ENCODE data around the gene PICK1.

DNA sequence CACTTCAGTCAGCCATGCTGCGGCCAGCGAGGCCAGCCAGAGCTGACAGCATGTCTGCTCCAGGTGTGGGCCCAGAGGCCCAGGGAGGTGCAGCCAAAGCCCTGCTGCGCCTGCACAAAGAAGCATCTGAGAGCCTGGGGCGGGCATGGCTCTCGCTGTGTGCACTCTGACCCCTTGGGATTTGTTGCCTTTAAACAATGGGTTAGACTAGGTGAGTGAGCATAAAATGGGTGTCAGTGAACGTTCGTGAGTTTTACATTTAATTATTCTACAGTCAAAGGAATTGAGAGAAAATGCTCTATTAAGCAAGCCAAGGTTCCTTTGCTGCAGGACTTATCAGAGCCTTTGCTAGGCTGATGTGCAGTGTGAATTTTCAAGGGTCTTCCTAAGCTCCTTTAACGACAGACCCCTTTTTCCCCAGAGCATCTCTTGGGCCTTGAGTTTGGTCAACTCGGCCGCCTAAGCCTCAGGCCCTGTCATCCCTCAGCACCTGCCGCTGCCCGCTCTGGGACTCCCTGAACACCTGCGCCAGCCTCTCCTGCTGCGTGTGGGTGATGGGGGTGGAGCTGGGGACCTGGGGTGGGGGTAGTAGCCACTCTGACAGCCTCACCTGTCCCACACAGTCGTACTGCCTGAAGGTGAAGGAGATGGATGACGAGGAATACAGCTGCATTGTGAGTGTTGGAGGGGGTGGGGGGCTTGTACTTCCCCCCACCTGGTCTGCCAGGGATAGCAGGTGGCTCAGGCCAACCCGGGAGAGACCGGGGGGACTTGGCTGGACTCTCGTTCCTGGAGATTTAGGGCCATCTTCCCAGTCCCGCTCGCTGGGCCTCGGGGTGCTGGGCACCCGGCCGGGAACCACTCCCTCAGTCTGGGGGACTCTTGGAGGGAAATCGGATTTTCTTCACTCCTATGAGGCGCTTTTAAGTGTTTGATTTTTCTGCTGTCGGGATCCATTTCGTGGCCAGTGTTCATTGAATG is 16.2 kb downstream of the PICK1 start:
- TF ChIP-seq, protein P1, sequence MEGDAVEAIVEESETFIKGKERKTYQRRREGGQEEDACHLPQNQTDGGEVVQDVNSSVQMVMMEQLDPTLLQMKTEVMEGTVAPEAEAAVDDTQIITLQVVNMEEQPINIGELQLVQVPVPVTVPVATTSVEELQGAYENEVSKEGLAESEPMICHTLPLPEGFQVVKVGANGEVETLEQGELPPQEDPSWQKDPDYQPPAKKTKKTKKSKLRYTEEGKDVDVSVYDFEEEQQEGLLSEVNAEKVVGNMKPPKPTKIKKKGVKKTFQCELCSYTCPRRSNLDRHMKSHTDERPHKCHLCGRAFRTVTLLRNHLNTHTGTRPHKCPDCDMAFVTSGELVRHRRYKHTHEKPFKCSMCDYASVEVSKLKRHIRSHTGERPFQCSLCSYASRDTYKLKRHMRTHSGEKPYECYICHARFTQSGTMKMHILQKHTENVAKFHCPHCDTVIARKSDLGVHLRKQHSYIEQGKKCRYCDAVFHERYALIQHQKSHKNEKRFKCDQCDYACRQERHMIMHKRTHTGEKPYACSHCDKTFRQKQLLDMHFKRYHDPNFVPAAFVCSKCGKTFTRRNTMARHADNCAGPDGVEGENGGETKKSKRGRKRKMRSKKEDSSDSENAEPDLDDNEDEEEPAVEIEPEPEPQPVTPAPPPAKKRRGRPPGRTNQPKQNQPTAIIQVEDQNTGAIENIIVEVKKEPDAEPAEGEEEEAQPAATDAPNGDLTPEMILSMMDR (IDR thresholded peaks at IDR 0.05) = no peak
- TF ChIP-seq POLR2AphosphoS5 (IDR thresholded peaks at IDR 0.05) = no peak
